Activated CD8-positive, alpha-beta memory T cell treated with anti-CD3 and anti-CD28 coated beads for 1 hour (primary cell): ENCODE data around the gene NECTIN1.

Experiments used
- DNase-seq, 2 donors: peaks; one replicate each; pipeline ENCODE4 v3.0.0-alpha.2; 2020; ENCODE audit warnings: low read depth in 1 of 2; ENCODE audit errors: extremely low read depth in 1 of 2

The NECTIN1 gene

DNA sequence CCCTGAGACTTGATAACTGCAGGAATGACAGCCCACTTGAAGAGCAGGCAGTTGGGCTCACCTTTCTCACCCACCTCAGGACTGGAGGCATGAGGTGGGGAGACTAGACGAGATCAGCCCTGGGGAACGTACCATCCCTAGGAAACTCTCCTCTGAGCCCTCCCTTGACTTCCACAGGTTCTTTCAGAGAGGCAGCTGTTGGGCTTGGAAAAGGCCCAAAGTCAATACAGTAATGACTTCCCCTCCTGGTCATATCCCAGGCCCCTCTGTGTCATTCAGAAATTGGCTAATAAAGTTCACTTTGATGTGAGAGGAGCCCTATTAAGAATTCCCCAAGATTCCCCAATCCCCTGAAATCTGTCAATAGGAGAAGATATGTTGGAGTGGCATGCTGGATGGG is 5.8 kb upstream of the NECTIN1 start:
- DNase-seq = no peak

DNA sequence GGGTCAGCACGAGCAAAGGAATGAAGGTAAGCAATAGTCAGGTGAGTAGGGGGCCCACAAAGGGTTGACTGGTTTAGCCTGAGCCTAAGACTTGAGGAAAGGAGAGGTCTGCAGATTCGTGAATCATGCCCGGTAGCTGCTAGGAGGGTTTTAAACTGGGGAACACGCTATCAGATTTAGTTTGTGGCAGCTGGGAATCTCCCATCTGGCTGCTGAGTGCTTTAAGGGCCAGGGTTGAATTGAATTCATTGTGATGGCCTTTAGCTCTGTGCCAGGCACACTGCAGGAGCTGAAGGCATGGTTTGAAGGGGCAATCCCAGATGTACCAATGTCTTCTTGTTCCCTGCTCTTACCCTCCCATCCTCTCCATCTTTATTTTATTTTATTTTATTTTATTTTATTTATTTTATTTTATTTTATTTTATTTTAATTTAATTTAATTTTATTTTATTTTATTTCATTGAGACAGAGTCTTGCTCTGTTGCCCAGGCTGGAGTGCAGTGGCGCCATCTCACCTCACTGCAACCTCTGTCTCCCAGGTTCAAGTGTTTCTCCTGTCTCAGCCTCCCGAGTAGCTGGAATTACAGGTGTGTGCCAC is 1.9 kb upstream of the NECTIN1 start:
- no peak for DNase-seq

DNA sequence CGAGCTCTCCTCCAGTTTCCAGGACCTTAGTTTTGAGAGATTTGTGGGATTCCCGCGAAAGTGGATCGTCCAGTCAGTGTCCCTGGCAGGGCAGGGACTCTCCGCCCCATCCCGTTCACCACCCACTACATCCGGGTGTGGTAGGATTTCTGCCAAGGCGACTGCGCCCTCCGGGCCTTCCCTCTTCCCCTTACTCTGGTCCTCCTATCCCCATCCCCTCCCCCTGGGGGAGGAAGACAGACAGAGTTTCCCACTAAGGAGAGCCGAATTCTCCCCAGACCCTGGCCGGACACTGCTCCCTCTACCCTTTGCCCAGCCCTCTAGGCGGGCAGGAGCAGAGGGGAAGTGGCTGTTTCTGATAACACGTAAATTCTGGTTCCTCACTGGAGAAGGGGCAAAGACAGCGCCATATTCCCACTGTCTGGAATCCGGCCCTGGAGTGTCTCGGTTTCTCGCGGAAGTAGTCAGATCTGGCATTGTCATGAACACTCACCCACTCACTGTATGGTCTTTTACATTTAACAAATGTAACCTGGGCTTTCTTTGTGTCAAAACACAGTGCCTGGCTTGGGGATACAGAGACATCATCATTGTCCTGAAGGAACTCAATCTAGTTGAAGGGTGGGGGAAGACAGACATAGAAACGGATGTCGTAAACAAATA is 1.1 kb upstream of the NECTIN1 start:
- no peak for DNase-seq

DNA sequence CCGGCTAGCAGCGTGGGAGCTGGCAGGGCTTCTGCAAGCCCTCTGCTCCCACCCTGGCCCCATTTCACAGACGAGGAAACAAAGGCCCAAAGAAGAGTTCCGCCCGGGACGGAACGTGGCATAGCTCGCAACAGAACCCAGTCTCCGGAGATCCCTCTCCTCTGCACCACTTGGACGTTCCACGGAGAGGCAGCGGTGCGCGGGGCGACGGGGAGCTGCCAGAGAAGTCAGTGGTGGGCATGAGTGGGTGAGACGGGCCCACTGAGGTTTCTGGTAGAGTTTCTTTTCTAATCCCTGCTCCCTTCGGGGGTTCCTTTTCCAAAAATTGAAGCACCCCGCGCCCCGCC is 554 bp upstream of the NECTIN1 start:
- DNase-seq = no peak

DNA sequence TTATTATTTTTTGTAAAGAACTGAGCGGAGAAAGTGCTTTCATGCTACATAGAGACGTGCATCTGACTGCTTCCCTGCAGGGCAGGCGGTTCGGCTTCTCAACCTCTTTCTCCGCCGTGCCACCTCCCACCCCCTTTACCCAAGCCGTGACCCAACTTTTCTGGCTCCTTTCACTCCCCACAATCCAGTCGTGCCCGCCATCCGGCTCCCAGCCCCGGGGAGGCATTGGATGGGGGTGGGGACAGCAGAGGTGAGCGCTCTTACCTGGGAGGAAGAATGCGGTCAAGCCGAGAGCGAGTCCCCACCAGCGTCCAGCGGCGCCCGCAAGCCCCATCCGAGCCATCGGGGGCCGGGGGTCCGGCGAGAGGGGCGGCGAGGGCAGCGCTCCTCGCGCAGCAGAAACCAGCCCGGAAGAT is 781 bp downstream of the NECTIN1 start:
- no peak for DNase-seq

DNA sequence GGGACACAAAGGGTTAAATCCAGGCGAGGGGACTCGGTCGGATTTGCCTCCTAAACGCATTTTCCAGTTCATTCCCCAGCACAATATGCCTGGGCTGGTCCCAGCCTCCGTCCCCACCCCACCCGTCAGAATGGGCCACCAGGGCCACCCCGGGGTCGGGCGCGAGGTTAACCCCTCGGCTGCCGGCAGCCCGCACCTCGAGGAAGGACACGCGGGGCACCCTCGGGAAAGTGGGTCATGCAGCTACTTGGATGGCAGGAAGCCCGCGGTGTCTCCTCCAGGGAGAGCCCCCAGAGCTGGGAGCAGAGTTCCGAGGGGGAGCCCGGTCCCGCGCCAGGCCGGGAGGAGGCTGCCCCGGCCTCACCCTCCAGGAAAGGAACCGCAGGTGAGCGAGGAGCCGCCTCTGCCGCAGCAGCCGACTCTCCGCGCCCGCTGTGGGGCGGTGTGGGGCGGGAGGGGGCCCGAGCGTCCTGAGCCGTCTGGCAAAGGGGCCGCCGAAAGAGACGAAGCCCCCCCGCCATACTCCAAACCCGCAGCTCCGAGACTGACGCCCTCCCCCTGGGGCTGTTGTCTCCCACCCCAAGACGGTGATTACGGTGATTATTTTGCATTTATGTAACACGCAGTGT is 1.4 kb downstream of the NECTIN1 start:
- no peak for DNase-seq

DNA sequence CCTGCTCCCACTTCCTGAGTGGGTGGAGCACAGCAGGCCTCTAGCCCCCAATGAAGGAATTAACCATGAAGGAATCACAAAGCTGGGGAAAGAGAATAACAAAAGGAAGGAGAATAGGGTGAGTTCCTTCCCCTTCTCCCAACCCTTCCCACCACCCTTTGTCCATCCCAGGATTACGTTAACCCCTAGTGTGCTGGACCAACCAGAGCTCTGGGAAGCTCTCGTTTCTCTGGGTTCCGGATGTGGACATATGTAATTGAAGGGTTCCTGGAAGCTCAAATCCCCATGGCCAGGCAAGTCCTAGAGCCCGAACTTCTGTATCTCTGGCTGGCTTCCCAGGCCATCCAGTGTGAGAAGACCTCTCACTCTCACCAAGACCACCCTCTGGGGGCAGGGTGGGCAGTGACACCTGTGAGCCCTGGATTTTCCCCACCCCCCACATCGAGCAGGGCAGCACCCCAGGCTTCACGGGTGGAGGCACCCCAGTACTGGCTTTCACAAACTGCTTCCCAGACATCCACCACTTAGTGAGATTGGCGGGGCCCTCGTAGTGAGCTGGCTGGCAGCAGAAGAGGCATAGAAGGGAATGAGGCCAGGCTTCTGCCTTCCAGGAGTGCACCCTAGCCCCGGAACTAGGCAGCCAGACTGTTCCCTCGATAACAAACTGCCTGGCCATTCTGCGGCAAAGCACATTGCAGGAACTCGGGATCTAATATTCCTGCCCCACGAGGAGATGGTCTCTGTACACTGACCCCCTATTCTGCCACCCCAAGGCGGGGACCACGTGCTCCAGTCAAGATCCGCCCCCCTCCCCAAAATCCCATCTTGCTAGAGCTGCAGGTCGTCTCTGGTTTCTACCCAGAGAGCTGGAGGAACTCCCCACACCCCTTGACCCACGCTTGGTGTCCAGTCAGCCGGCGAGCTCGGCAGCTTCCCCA is 2.1 kb downstream of the NECTIN1 start:
- DNase-seq = no peak

DNA sequence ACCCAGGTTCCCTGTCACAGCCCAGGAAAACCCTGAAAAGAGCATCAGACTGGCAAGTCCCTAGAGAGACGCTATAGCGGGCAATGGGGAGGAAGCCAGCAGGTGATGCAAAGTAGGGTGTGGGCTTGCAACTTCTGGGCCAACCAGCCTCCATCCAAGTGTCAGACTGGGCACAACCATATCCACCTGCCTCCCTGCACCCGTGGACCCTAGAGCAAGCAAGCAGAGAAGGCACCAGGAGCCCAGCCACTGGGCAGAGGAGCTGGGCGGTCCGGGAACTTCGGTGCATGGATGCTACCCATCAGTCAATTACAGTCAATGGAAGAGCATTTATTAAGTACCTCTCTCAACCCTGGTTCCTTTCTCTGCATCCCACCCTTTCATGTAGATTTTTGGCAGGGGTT is 2.8 kb downstream of the NECTIN1 start:
- DNase-seq = no peak

DNA sequence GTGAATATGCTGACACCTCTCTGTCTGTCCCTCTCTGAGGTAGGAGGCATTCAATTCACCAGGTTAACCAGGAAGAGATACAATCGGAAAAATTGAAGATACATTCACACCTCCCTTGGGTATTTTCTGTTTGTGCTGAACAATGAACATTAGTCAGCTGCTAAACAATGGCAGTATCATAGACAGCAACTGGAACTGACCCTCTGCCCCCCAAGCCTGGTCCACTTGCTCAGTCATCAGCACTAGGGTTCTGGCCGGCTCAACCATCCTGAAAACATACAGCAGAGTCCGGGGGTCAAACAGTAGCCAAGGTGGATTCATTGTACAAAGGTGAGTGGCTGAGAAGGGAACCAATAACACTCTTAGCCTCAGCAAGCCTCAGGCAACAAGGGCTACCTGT is 4.0 kb downstream of the NECTIN1 start:
- no peak for DNase-seq

DNA sequence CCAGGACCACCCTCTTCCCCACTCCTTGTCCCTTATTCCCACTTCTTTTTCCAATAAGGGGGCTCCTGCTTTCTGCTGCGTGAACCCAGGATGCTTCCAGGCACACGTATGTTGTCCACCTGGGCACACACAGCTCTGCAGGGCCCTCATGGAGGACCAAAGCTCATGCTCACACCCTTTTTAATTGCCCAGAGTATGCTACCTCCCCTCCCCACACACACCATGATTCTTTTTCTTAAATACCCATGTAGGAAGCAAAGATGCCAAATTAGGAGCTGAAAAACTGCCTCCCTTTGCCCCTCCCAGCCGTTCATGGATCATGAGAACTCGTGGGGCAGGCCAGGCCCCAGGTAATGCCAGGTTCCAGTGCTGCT is 5.1 kb downstream of the NECTIN1 start:
- DNase-seq = no peak

DNA sequence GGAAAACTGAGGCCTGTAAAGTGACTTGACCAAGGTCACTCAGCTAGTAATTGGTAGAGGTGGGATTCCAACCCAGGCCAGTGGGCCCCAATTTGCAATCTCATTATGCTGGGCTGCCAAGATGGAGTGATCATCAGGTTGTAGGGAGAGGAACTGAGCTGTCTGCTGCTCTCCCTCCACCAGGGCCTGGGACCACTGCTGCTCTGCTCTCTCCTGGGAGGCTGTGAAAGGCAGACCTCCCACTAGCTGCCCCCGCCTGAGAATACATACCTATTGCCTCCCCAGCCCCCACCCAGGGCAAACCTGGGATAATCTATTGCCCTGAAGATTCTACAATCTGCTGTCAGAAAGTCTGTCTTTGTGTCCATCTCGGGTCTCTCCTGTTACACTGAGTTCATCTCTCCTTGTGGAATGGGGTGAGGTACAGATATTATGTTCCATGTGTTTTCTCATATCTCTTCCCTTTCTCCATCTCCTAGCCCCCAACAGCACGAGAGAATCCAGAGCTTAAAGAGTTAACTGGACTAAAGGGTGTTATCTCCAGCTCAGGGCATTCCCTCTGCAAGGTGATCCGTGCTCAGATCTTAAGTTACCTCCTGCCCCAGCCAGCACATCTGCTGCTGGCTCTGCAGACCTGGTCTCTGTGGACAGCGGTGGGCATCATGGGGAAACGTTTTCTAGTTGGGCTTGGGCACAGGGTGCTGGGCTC is 5.6 kb downstream of the NECTIN1 start:
- no peak for DNase-seq

DNA sequence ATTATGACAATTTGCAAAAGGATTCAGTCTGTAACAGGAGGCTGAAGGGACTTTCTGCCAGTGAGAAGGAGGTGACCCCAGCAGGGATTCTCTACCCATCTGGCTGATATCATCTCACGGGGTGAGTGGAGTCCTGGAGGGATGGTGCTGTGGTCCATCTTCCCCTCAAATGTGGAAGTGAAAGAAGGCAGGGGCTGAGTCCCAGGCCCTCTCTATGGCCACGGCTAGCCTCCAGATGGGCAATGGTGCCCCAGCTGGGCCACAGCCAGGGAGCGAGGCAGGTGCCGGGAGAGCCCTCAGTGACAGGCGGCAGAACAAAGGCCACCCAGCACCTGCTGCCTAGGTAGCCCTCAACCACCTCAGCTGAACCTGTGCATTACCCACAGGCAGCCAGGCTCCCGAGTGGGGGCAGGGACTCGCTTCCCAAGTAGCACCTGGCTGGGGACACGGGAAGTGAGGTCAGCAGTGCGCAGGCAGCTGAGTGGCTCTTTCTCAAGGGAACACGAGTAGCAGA is 6.7 kb downstream of the NECTIN1 start:
- DNase-seq = no peak

DNA sequence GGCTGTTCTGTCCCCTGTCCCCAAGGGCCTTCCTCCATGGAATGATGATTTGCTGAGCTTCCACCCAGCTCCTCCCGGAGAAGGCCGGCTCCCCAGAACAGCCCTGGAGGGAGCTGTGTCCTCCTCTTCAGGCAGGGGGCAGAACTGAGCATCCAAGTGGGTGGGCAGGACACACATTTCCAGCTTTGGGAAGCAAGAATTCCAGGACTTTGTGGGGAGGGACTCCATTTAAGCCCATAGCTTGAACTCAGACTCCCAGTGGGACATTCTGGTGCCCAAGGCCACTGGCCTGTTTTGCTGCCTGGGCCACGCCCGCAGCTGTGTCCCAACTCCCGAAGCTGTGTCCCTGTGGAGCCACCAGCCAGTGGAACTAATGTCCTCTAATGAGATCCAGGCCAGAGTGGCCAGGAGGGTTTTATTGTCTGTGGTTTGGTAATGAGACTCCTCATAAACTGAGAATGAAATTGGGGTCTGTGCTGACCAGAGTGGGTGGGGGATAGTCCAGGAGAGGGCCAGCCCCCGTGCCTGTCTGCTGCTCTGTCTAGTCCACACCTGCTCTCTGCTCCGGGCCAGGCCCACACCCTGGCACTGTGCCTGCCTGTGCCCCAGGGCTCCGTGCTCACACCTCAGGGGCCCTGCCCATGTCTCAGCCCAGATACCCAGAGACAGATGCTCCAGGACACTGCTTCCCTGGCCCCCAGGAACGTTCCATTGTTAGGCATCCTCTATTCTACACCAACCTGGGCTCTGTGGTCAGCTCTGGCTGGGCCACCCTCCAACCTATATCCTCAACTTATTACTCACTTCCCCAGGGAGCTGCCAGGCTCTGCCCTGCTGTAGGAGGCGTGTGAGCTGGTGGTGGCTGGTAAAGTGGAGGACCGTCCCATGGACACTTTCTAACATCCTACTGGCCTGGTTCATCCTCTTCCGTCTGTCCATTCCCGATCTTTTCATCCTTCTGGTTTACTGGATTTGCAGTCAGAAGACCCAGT is 7.6 kb downstream of the NECTIN1 start:
- DNase-seq = no peak

DNA sequence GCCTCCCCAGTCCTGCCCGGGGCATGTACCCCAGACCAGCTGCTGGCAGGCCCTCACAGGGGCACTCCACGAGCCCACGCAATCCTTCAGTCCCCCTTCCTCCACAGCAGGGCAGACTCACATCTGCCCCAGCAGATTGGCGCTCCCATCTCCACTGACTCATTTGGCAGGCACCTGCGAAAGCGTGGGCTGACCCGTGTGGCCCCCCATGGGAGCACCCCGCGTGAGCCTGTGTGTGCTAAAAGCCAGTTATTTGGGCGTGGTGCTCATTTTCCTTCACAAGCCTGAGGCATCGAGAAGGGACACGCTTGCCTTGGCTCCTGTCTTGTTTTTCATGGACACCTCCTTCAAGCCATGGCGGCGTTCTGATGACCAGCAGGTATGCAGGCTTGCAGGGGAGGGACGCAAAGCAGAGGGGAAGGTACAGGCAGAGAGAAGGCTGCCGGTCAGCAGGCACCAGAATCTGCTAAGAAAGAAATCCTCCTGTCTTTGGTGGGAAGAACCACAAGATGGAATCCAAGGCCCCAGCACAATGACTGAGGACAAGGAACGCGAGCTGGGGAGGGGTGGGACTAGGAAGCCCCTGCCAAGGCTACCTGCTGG is 8.6 kb downstream of the NECTIN1 start:
- DNase-seq = no peak

DNA sequence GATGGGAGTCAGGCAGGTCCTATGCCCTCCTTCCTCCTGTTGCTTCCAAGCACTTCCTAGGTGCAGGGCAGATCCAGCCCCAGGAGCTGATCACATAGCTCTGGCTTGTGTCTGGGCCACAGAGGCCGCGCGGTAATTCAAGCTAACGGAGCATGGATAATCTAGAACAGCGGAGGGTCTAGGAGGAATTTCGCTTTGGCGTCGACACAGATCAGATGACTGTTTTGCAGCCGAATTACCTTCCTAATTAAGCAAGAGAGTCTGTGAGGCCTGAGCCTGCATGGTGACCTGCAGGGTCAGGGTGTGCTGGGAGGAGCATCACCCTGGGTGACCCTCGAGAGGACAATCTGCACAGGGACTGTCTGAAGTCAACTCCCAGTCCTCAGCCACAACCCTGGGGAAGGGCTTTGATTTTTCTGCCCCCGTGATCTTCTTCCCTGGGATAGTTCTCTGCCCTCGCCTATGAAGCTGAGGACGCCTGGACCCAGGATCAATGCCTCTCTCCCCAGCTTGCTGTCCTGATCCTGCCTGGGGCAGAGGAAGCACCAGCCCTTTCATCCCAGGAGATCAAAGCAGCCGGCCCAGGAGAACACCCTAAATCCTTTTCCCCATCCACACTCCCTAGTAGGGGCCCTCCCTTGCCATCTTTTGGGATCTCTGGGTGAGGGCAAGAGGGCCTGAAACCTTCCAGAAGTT is 11.0 kb downstream of the NECTIN1 start:
- no peak for DNase-seq

DNA sequence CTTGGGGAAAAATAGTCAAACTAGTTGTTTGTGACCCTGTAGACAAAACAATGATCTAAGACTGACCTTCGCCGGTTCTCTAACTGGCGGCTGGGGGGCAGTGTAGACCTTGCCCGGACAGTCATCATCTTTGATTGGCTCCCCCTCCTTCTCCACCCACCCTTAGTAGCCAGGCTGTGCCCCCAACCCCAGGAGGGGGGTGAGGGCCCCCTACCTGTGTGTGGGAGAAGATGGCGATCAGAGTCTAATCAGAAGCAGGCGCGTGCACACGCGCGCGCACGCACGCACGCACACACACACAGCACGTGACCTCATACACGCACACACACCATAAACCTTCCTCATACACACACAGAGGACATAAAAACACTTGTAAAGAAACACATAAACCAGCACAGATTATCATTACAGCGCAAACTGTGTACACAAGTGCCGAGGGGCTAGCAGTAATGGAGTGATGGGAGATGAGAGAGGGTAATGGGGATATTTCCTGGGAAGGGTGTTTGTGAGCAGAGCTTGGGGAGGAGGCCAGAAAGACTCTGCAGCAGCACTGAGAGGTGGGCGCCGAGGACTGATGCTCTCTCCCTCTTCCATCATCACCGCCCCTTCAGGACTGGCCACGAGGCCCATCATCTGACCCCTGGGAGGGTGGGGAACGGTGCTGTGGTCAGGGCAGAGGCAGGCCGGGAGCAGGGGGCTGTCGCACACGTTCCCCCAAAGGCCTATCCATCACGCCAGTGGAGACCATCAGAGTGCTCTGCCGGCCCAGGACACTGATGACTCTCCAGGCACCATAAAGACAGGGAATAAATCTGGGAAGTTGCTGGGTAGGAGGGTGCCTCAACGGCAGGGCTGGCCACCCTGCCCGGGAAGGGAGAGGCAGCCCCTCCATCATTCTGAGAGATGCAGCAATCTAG is 12.2 kb downstream of the NECTIN1 start:
- no peak for DNase-seq

DNA sequence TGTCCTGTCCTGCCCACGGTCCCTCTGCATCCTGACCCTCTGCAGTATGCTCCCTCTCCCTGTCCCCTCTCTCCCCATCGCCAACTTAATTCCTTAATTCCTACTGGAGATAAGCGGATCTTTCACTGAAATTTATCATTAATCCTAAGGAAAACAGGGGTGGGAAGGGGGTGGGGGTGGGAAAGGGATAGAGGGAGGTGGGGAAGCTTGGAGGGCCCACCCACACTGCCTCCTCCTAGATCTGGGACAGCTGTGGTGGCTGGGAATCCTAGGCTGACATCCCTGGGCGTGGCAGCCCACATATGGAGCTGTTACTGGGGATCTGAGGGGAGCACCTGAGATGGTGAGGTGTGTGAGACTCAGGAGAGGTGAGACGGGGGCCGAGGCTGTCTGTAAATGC is 14.4 kb downstream of the NECTIN1 start:
- DNase-seq = no peak

DNA sequence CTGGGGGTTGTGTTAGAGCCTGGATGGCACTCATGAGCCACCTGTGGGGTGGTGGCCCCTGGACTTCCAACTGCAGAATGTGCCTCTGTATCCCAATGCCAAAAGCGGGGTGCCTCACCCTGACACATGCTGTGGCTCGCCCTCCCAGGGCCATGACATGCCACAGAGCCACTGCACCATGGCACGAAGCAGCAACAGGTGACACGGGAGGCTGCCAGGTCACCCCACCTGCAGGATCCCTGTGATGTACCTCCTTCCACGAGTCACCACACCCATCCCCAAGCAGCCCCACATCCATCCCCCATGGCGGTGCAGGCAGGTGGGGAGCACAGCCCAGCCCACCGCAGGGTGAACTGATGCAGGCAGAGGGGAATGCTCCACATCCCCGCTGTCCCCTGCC is 14.8 kb downstream of the NECTIN1 start:
- DNase-seq = no peak
